Measurements from ENCODE around the gene CCNY.

- no peak for TF ChIP-seq CTCF (IDR thresholded peaks at IDR 0.05)
- TF ChIP-seq POLR2A (IDR thresholded peaks at IDR 0.05): no peak
Observed at GRCh38 chr10:35351021-35351420, 14.7 kb downstream of the CCNY start.
